Heart right ventricle (tissue), 16 donors: ENCODE data around the gene FCN2. TPM values are rescaled to one million over a fixed set of nuclear protein-coding genes. Genes with fewer than 3 reads are reported as not detected.

Experiments used
- ATAC-seq, 8 donors: fragments of 200-7000 bp; cut with Tn5 transposase; one replicate each; pipeline ENCODE4 v1.9.1; 2020; ENCODE audit warnings: mild to moderate bottlenecking in 8 of 8, moderate library complexity in 8 of 8, moderate number of reproducible peaks in 1 of 8
- DNase-seq, 2 donors: peaks; one replicate each; pipeline ENCODE4 v3.0.0-alpha.2; 2020
- H3K27ac ChIP-seq, 10 donors: fragments of 200-600 bp; sonication (generic) in 2 of 10; one replicate each; pipeline versions ENCODE4 v1.5.0 to v1.8.0; 2020 to 2022; ENCODE audit warnings: mild to moderate bottlenecking in 3 of 10
- H3K27me3 ChIP-seq, 7 donors: fragments of 200-600 bp; one replicate each; pipeline ENCODE4 v1.8.0; 2021 to 2022; ENCODE audit warnings: mild to moderate bottlenecking in 2 of 7
- H3K36me3 ChIP-seq, 9 donors: fragments of 200-600 bp; sonication (generic) in 1 of 9; one replicate each; pipeline versions ENCODE4 v1.5.0 to v1.8.0; 2020 to 2022; ENCODE audit warnings: mild to moderate bottlenecking in 2 of 9
- H3K4me1 ChIP-seq, 9 donors: fragments of 200-600 bp; sonication (generic) in 1 of 9; one replicate each; pipeline versions ENCODE4 v1.5.0 to v1.8.0; 2020 to 2022; ENCODE audit warnings: mild to moderate bottlenecking in 4 of 9
- H3K4me3 ChIP-seq, 10 donors: fragments of 200-600 bp; sonication (generic) in 2 of 10; one replicate each; pipeline versions ENCODE4 v1.5.0 to v1.8.0; 2020 to 2022; ENCODE audit warnings: mild to moderate bottlenecking in 7 of 10, moderate library complexity in 2 of 10
- H3K9me3 ChIP-seq, 11 donors: fragments of 200-600 bp in 10 of 11; sonication (generic) in 2 of 11; one replicate each; pipeline versions ENCODE4 v1.5.0 to v1.8.0; 2013 to 2022; ENCODE audit warnings: mild to moderate bottlenecking in 2 of 11, control low read depth in 1 of 11, moderate library complexity in 1 of 11
- WGBS, 2 donors: extraction: QIAGEN DNeasy Blood & Tissue Kit; methylation state at CpG; one replicate each; pipeline ENCODE4 v1.1.7; 2013; ENCODE audit warnings: inconsistent platforms in 1 of 2; 5-methylcytosine and 5-hydroxymethylcytosine counted together
- intact Hi-C, 10 donors: fragments of 100-400 bp; cut with DNase I; formaldehyde crosslinking; loops; one replicate each; pipeline versions ENCODE4 v1.11.1 to v1.14.2; 2022
- polyA plus RNA-seq, 2 donors: library from polyadenylated mRNA; stranded (reverse); fragments of 200-250 nt; gene quantifications; one replicate each; pipeline ENCODE4 v1.2.3, GENCODE V29; 2013
- total RNA-seq, 10 donors: library from RNA; stranded (reverse); fragmentation: NEBNext Ultra II Directional in 3 of 10; extraction: Animal tissue kit (Norgen Biotek cat#: 25700) in 3 of 10; gene quantifications; one replicate each; pipeline versions ENCODE4 v1.2.1 to v1.2.4, GENCODE V29; 2021 to 2023
- TF ChIP-seq, protein P1 (sequence below), 9 donors: fragments of 200-600 bp; sonication (generic) in 2 of 9; IDR thresholded peaks; one replicate each; pipeline versions ENCODE4 v1.5.0 to v1.8.0; 2021 to 2022; ENCODE audit warnings: antibody characterized with exemption in 9 of 9, mild to moderate bottlenecking in 5 of 9, moderate library complexity in 1 of 9
- donor health status: Arrhythmogenic right ventricular cardiomyopathy.
- donor health status: ischemic (EF 13 %, LVEDD 7.1; RV severe dilation, severe dysfunction).
- donor health status: healthy with polysubstance abuse.
- donor health status: DM: no; HTN: yes; CAD: no.
- donor health status: DM: no; HTN: no; CAD: no.
- donor health status: ischemic (EF 25% LVEDD 6.9; RV normal size, moderate dysfunction).
- donor health status: ischemic (EF 25% LVEDD 5.7; RV mildly dilated, moderate dysfunction).
- donor health status: healthy.
- donor health status: DM: yes; HTN: yes; CAD: no.
- donor health status: Ischemic cardiomyopathy.
- donor health status: ischemic (EF 35%, LVEDD 5.7; RV mildly dilated, moderate dysfunction).
- donor health status: nonischemic (EF 11% LVEDD 7.7; RV severe dilation, severe dysfunction).
- donor health status: DM: yes; HTN: yes; CAD: no.
- donor health status: PGD.
- donor health status: ischemic (EF 29% LVEDD 5.4; RV normal size, mild dysfunction).
- donor health status: nonischemic (EF 23%, LVEDD 6.1; RV moderate dilation, normal function).

Gene FCN2
- total and polyA plus RNA-seq, 12 donors: 0.19 to 0.46 (median 0.26) TPM; not detected in 7

DNA sequence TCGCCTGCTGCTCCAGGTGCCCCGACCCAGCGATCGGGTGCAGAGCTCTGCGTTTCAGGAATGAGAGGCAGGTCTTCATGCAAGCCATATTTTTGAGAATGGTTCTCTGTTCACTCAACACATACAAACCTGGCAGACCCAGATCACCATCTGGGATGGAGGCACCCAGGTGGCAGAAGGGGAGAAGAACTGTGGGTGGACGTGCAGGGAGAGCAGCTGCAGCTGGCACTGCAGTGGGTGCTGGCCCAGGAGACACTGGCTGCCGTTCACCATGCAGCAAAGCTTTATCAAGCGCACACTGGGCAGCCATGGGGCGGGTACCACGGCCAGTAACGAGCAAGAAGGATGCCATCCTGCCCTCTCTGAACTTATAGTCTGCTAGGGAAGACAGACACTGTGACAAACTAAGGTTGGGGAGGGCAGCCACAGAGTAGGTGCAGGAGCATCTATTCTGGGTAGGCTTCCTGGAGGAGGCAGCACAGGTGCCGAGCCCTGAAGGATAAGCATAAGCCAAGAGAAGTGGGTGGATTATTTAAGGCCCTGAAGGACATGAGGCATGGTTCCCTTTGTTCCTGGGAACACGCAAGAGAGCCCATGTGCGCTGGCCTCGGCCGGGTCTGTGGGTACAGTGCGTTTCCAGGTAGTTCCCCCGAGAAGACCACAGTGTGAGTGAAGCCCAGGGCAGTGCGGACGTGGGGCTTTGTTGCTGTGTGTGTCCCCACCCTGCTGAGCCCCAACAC is 46.2 kb upstream of the FCN2 start:
- TF ChIP-seq, protein P1, sequence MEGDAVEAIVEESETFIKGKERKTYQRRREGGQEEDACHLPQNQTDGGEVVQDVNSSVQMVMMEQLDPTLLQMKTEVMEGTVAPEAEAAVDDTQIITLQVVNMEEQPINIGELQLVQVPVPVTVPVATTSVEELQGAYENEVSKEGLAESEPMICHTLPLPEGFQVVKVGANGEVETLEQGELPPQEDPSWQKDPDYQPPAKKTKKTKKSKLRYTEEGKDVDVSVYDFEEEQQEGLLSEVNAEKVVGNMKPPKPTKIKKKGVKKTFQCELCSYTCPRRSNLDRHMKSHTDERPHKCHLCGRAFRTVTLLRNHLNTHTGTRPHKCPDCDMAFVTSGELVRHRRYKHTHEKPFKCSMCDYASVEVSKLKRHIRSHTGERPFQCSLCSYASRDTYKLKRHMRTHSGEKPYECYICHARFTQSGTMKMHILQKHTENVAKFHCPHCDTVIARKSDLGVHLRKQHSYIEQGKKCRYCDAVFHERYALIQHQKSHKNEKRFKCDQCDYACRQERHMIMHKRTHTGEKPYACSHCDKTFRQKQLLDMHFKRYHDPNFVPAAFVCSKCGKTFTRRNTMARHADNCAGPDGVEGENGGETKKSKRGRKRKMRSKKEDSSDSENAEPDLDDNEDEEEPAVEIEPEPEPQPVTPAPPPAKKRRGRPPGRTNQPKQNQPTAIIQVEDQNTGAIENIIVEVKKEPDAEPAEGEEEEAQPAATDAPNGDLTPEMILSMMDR (IDR thresholded peaks at IDR 0.05): no peak
- no peak overlapping the region for H3K27ac ChIP-seq
- intact Hi-C loops: no loop called here
- H3K9me3 ChIP-seq: no peaks in the 10 kb centered on the region
- no peaks in the 10 kb centered on the region for H3K4me1 ChIP-seq
- peaks cover 0 to 53% (median 0%) of the 10 kb centered on the region in 9 donors for H3K36me3 ChIP-seq
- DNase-seq (no peak), ATAC-seq (no peak)
- H3K4me3 ChIP-seq: no peak overlapping the region
- H3K27me3 ChIP-seq: no peaks in the 10 kb centered on the region
- WGBS, 2 donors: 93 to 94% methylated on average over 20 of the region's 20 CpGs

GRCh38 chr9:134834957-134835419 is 45.6 kb upstream of the FCN2 start:
- no peak overlapping the region for H3K4me3 ChIP-seq
- DNase-seq (no peak), ATAC-seq (peak in 2 of 8 donors; percentile 4 to 5)
- H3K9me3 ChIP-seq: no peaks in the 10 kb centered on the region
- no peaks in the 10 kb centered on the region for H3K27me3 ChIP-seq
- H3K36me3 ChIP-seq: peaks cover 0 to 53% (median 0%) of the 10 kb centered on the region in 9 donors
- TF ChIP-seq, protein P1 (IDR thresholded peaks at IDR 0.05): no peak
- no peaks in the 10 kb centered on the region for H3K4me1 ChIP-seq
- intact Hi-C loops: no loop called here
- H3K27ac ChIP-seq: no peak overlapping the region
- WGBS, 2 donors: 92 to 93% methylated on average over 25 of the region's 25 CpGs

- intact Hi-C loops: no loop called here
- H3K4me3 ChIP-seq: no peak overlapping the region
- no peaks in the 10 kb centered on the region for H3K4me1 ChIP-seq
- 75 to 78% methylated on average over 16 of the region's 16 CpGs for WGBS, 2 donors
- DNase-seq: peak in 1 of 2 donors; percentile 52
- no peaks in the 10 kb centered on the region for H3K9me3 ChIP-seq
- peaks cover 0 to 50% (median 0%) of the 10 kb centered on the region in 9 donors for H3K36me3 ChIP-seq
- TF ChIP-seq, protein P1 (IDR thresholded peaks at IDR 0.05): no peak
- no peaks in the 10 kb centered on the region for H3K27me3 ChIP-seq
- H3K27ac ChIP-seq: no peak overlapping the region
- peak; percentile 25 to 78 (median 46) for ATAC-seq
Measured at GRCh38 chr9:134835448-134835847, 45.2 kb upstream of the FCN2 start.

GRCh38 chr9:134835987-134836386 is 44.6 kb upstream of the FCN2 start:
- 92 to 95% methylated on average over 13 of the region's 13 CpGs for WGBS, 2 donors
- H3K9me3 ChIP-seq: no peaks in the 10 kb centered on the region
- TF ChIP-seq, protein P1 (IDR thresholded peaks at IDR 0.05): no peak
- H3K27me3 ChIP-seq: no peaks in the 10 kb centered on the region
- ATAC-seq (no peak), DNase-seq (no peak)
- H3K27ac ChIP-seq: no peak overlapping the region
- H3K4me3 ChIP-seq: no peak overlapping the region
- intact Hi-C loops: no loop called here
- H3K36me3 ChIP-seq: peaks cover 0 to 51% (median 0%) of the 10 kb centered on the region in 9 donors
- no peaks in the 10 kb centered on the region for H3K4me1 ChIP-seq
